IMR-90 (cell line): ENCODE data around the gene RERE. TPM values are rescaled to one million over a fixed set of nuclear protein-coding genes. Genes with fewer than 3 reads are reported as not detected.

Experiments used
- ATAC-seq: fragments of 200-7000 bp; cut with Tn5 transposase; 2 replicates; pipeline ENCODE4 v1.9.1; 2020; ENCODE audit warnings: low read depth, mild to moderate bottlenecking, moderate library complexity
- BruUV-seq: library from RNA; stranded (reverse); fragments of 400-500 nt; replicated peaks from 2 replicates; lab custom pipeline; 2021; lab: Mats Ljungman, UMichigan
- CTCF ChIA-PET: fragments of 300-600 bp; formaldehyde crosslinking; extraction: SDS; loops from one replicate; lab custom pipeline; 2021; ENCODE audit warnings: antibody characterized with exemption; lab: Yijun Ruan, JAX
- POLR2A ChIA-PET: fragments of 300-600 bp; sonication (Branson Sonifier 250); formaldehyde crosslinking; loops from one replicate; lab custom pipeline; 2022; ENCODE audit warnings: antibody characterized with exemption; ENCODE audit not compliant: unreplicated experiment; lab: Charles Lee
- DNase-seq: peaks from one replicate; pipeline ENCODE4 v3.0.0; 2013
- H2AFZ ChIP-seq: replicated peaks from 2 replicates; pipeline ENCODE3; 2013; ENCODE audit warnings: low read length, mild to moderate bottlenecking; ENCODE audit not compliant: poor library complexity
- H2AK5ac ChIP-seq: 2 replicates; pipeline ENCODE4 v1.6.1; 2013; ENCODE audit warnings: low read depth, low read length, inconsistent platforms
- H2AK9ac ChIP-seq: replicated peaks from 2 replicates; pipeline ENCODE3; 2013; ENCODE audit warnings: mild to moderate bottlenecking, low read depth, low read length, moderate library complexity; ENCODE audit not compliant: poor library complexity
- H2BK120ac ChIP-seq: 2 replicates; pipeline ENCODE4 v1.6.1; 2013; ENCODE audit warnings: low read depth, low read length, inconsistent platforms
- H2BK15ac ChIP-seq: 3 replicates; pipeline ENCODE4 v1.6.1; 2013; ENCODE audit warnings: low read depth, low read length, inconsistent platforms
- H2BK20ac ChIP-seq: 2 replicates; pipeline ENCODE4 v1.6.1; 2013; ENCODE audit warnings: low read depth, mild to moderate bottlenecking, inconsistent platforms, low read length, moderate library complexity
- H2BK5ac ChIP-seq: 2 replicates; pipeline ENCODE4 v1.6.1; 2013; ENCODE audit warnings: mild to moderate bottlenecking, low read depth, low read length, inconsistent platforms; ENCODE audit not compliant: poor library complexity, severe bottlenecking
- H3K14ac ChIP-seq: replicated peaks from 2 replicates; pipeline ENCODE4 v1.6.1; 2013; ENCODE audit warnings: low read depth, low read length, inconsistent platforms
- H3K18ac ChIP-seq: 2 replicates; pipeline ENCODE4 v1.6.1; 2013; ENCODE audit warnings: low read depth, low read length, control low read depth
- H3K23ac ChIP-seq: 2 replicates; pipeline ENCODE4 v1.6.1; 2013; ENCODE audit warnings: low read depth, low read length, inconsistent platforms
- H3K27ac ChIP-seq: 2 replicates; pipeline ENCODE4 v1.5.1; 2013; ENCODE audit warnings: mild to moderate bottlenecking, control low read depth, low read length; ENCODE audit not compliant: insufficient read depth
- H3K27me3 ChIP-seq: 2 replicates; pipeline ENCODE4 v1.6.1; 2013; ENCODE audit warnings: low read length; ENCODE audit not compliant: control insufficient read depth, insufficient read depth
- H3K36me3 ChIP-seq: 2 replicates; pipeline ENCODE4 v1.6.1; 2013; ENCODE audit warnings: low read length, mixed read lengths; ENCODE audit not compliant: control insufficient read depth, insufficient read depth
- H3K4ac ChIP-seq: 2 replicates; pipeline ENCODE4 v1.6.1; 2013; ENCODE audit warnings: low read depth, low read length, inconsistent platforms
- H3K4me1 ChIP-seq: 2 replicates; pipeline ENCODE4 v1.6.1; 2013; ENCODE audit warnings: low read length, mixed read lengths; ENCODE audit not compliant: control insufficient read depth, insufficient read depth
- H3K4me2 ChIP-seq: 2 replicates; pipeline ENCODE4 v1.6.1; 2013; ENCODE audit warnings: low read depth, mild to moderate bottlenecking, control low read depth, low read length, moderate library complexity
- H3K4me3 ChIP-seq: 2 replicates; pipeline ENCODE4 v1.5.1; 2013; ENCODE audit warnings: low read depth, mild to moderate bottlenecking, control low read depth, low read length, moderate library complexity; ENCODE audit not compliant: insufficient read depth
- H3K56ac ChIP-seq: 2 replicates; pipeline ENCODE4 v1.6.1; 2013; ENCODE audit warnings: low read length, inconsistent platforms; ENCODE audit not compliant: insufficient read depth; ENCODE audit errors: extremely low read depth
- H3K79me1 ChIP-seq, 2 experiments: 2 replicates each; pipeline ENCODE4 v1.6.1; 2013; ENCODE audit warnings: low read length in 2 of 2, inconsistent platforms in 1 of 2, low read depth in 1 of 2
- H3K9ac ChIP-seq: 2 replicates; pipeline ENCODE4 v1.6.1; 2013; ENCODE audit warnings: low read depth, low read length, control low read depth
- H3K9me1 ChIP-seq: 2 replicates; pipeline ENCODE4 v1.6.1; 2013; ENCODE audit warnings: low read length, inconsistent platforms; ENCODE audit not compliant: insufficient read depth
- H3K9me3 ChIP-seq: 2 replicates; pipeline ENCODE4 v1.6.1; 2013; ENCODE audit warnings: low read length; ENCODE audit not compliant: control insufficient read depth, insufficient read depth
- H4K20me1 ChIP-seq: 2 replicates; pipeline ENCODE4 v1.6.1; 2013; ENCODE audit warnings: low read length, inconsistent platforms; ENCODE audit not compliant: insufficient read depth
- H4K5ac ChIP-seq: 2 replicates; pipeline ENCODE4 v1.6.1; 2013; ENCODE audit warnings: mild to moderate bottlenecking, low read depth, low read length, control low read depth
- H4K8ac ChIP-seq, 2 experiments: 2 replicates each; pipeline ENCODE4 v1.6.1; 2013; ENCODE audit warnings: low read depth in 2 of 2, low read length in 2 of 2, control low read depth in 1 of 2, inconsistent platforms in 1 of 2
- H4K91ac ChIP-seq: 2 replicates; pipeline ENCODE4 v1.6.1; 2013; ENCODE audit warnings: low read depth, low read length, inconsistent platforms; ENCODE audit not compliant: insufficient read depth
- CEBPB ChIP-seq: IDR thresholded peaks from 2 replicates; pipeline ENCODE4 v1.6.1; 2012; ENCODE audit warnings: low read depth, low read length, improper control_type of control experiment
- MAZ ChIP-seq: IDR thresholded peaks from 2 replicates; pipeline ENCODE4 v1.6.1; 2012; ENCODE audit warnings: low read depth, mild to moderate bottlenecking, low read length, improper control_type of control experiment, moderate library complexity, borderline replicate concordance
- WGBS, 2 experiments: methylation state at CpG; one replicate each; pipeline versions ENCODE4 v1.1.5 to v1.1.7; 2013; ENCODE audit warnings: missing lambda C conversion rate in 2 of 2; ENCODE audit not compliant: insufficient read length in 1 of 2; ENCODE audit errors: extremely low coverage in 2 of 2; 5-methylcytosine and 5-hydroxymethylcytosine counted together
- dilution Hi-C: fragments of 300-500 bp; cut with HindIII; formaldehyde crosslinking; loops from one replicate; pipeline ENCODE4 v1.14.3; 2018; ENCODE audit warnings: low sequenced_read_pairs; ENCODE audit not compliant: unreplicated experiment
- in situ Hi-C: fragments of 300-500 bp; cut with MboI; formaldehyde crosslinking; loops from 3 replicates; pipeline ENCODE4 v1.14.3; 2019; ENCODE audit warnings: low sequenced_read_pairs, inconsistent platforms, mixed read lengths
- intact Hi-C: fragments of 100-400 bp; cut with micrococcal nuclease; formaldehyde crosslinking; loops from 2 replicates; pipeline ENCODE4 v1.10.0; 2022
- polyA plus RNA-seq, 3 experiments: library from polyadenylated mRNA; depleted of rRNA; stranded (reverse); fragments of >200 nt; gene quantifications; 2 replicates each; pipeline ENCODE4 v1.2.3, GENCODE V29; 2012; ENCODE audit warnings: low replicate concordance in 1 of 3
- total RNA-seq: library from RNA; depleted of rRNA; stranded (reverse); fragments of >200 nt; gene quantifications from 2 replicates; pipeline ENCODE4 v1.2.3, GENCODE V29; 2012

The RERE gene
- total and polyA plus RNA-seq, 2 of the 4 experiments (the other 2 are of a cell fraction) = 11.5 to 25.1 TPM

DNA sequence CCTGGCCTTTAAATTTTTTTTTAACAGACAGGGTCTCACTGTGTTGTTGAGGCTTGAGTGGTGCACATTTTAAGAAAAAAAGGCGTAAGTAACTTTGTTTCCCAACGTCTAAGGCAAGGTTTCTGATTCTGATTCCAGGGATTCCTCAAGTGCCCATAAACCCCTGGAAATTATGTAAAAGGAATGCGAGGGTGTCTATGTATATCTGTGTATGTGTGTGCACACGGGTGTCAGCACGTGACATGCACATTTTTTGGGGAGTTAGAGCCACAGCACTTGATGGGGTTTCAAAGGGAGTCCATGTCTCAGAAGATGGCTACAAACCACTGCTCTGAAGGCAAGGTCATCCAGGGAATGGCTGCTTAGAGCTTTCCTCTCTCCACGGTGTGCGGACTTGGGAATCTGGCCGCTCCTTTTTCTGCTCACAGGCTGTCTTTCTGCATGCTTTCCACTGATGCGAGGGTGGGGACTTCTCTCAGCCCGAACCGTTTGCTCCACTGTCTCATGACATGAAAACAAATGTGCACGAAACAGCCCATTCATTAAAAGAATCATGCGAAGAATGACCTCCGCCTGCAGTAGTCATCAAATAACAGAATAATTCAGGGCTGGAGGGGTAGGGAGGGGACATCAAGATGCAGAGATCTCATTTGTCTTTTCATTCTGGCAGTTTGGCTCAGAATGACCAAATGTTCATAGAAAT, 18.7 kb upstream of the RERE start:
- POLR2A ChIA-PET = no interaction called here
- in situ Hi-C loops (no loop called here), intact Hi-C loops (no loop called here), dilution Hi-C loops (no loop called here)
- WGBS, 2 experiments = 38% methylated on average over 6 of the region's 14 CpGs; no CpG with 5 or more reads in 1 of the 2 experiments
- CTCF ChIA-PET = interaction anchor here (1.2 kb wide), 1 partner anchor 95 kb away, joined by 3 read pairs; no protein-coding TSS in a partner anchor
- no peak overlapping the region; the same call in 1 of the 2 replicates for H3K23ac ChIP-seq
- no peaks in the 10 kb centered on the region for H3K36me3 ChIP-seq
- TF ChIP-seq MAZ = no peak
- no peak for TF ChIP-seq CEBPB
- H2AFZ ChIP-seq = peak overlapping the region; percentile 79
- 0 out of 2 replicates have a peak overlapping the region, but pooled peaks have one; percentile 8 for H3K4me2 ChIP-seq
- no peak overlapping the region for H2AK5ac ChIP-seq
- no peak overlapping the region for H2BK5ac ChIP-seq
- ATAC-seq (peak; percentile 56), DNase-seq (no peak)
- no peak overlapping the region for H3K4me3 ChIP-seq
- H4K8ac ChIP-seq = no peak overlapping the region
- no peaks in the 10 kb centered on the region for H3K79me1 ChIP-seq
- no peak overlapping the region for H2BK20ac ChIP-seq
- BruUV-seq = no TSS peak
- H3K9ac ChIP-seq = no peak overlapping the region; the same call in 1 of the 2 replicates
- no peaks in the 10 kb centered on the region for H3K27me3 ChIP-seq
- H3K9me3 ChIP-seq = no peaks in the 10 kb centered on the region
- peaks cover 2% of the 10 kb centered on the region; the same call in 1 of the 2 replicates for H3K4me1 ChIP-seq
- no peak overlapping the region for H3K56ac ChIP-seq
- H3K9me1 ChIP-seq = no peaks in the 10 kb centered on the region
- no peak overlapping the region for H3K18ac ChIP-seq
- H4K5ac ChIP-seq = no peak overlapping the region
- no peak overlapping the region for H2AK9ac ChIP-seq
- no peak overlapping the region for H2BK120ac ChIP-seq
- no peak overlapping the region for H2BK15ac ChIP-seq
- no peak overlapping the region for H4K91ac ChIP-seq
- H4K20me1 ChIP-seq = no peaks in the 10 kb centered on the region
- peak overlapping the region; percentile 5; the same call in 1 of the 2 replicates for H3K14ac ChIP-seq
- H3K4ac ChIP-seq = no peak overlapping the region
- H3K27ac ChIP-seq = 0 out of 2 replicates have a peak overlapping the region, but pooled peaks have one; percentile 7
